IMR-90 (cell line): ENCODE measurements around the gene NKX6-1. TPM values are rescaled to one million over a fixed set of nuclear protein-coding genes. Genes with fewer than 3 reads are reported as not detected.

Experiments used
- ATAC-seq: fragments of 200-7000 bp; cut with Tn5 transposase; 2 replicates; pipeline ENCODE4 v1.9.1; 2020; ENCODE audit warnings: low read depth, mild to moderate bottlenecking, moderate library complexity
- BruUV-seq: library from RNA; stranded (reverse); fragments of 400-500 nt; replicated peaks from 2 replicates; lab custom pipeline; 2021; lab: Mats Ljungman, UMichigan
- CTCF ChIA-PET: fragments of 300-600 bp; formaldehyde crosslinking; extraction: SDS; loops from one replicate; lab custom pipeline; 2021; ENCODE audit warnings: antibody characterized with exemption; lab: Yijun Ruan, JAX
- POLR2A ChIA-PET: fragments of 300-600 bp; sonication (Branson Sonifier 250); formaldehyde crosslinking; loops from one replicate; lab custom pipeline; 2022; ENCODE audit warnings: antibody characterized with exemption; ENCODE audit not compliant: unreplicated experiment; lab: Charles Lee
- DNase-seq: peaks from one replicate; pipeline ENCODE4 v3.0.0; 2013
- H2AFZ ChIP-seq: replicated peaks from 2 replicates; pipeline ENCODE3; 2013; ENCODE audit warnings: low read length, mild to moderate bottlenecking; ENCODE audit not compliant: poor library complexity
- H2AK5ac ChIP-seq: 2 replicates; pipeline ENCODE4 v1.6.1; 2013; ENCODE audit warnings: low read depth, low read length, inconsistent platforms
- H2AK9ac ChIP-seq: replicated peaks from 2 replicates; pipeline ENCODE3; 2013; ENCODE audit warnings: mild to moderate bottlenecking, low read depth, low read length, moderate library complexity; ENCODE audit not compliant: poor library complexity
- H2BK120ac ChIP-seq: 2 replicates; pipeline ENCODE4 v1.6.1; 2013; ENCODE audit warnings: low read depth, low read length, inconsistent platforms
- H2BK15ac ChIP-seq: 3 replicates; pipeline ENCODE4 v1.6.1; 2013; ENCODE audit warnings: low read depth, low read length, inconsistent platforms
- H2BK20ac ChIP-seq: 2 replicates; pipeline ENCODE4 v1.6.1; 2013; ENCODE audit warnings: low read depth, mild to moderate bottlenecking, inconsistent platforms, low read length, moderate library complexity
- H2BK5ac ChIP-seq: 2 replicates; pipeline ENCODE4 v1.6.1; 2013; ENCODE audit warnings: mild to moderate bottlenecking, low read depth, low read length, inconsistent platforms; ENCODE audit not compliant: poor library complexity, severe bottlenecking
- H3K14ac ChIP-seq: replicated peaks from 2 replicates; pipeline ENCODE4 v1.6.1; 2013; ENCODE audit warnings: low read depth, low read length, inconsistent platforms
- H3K18ac ChIP-seq: 2 replicates; pipeline ENCODE4 v1.6.1; 2013; ENCODE audit warnings: low read depth, low read length, control low read depth
- H3K23ac ChIP-seq: 2 replicates; pipeline ENCODE4 v1.6.1; 2013; ENCODE audit warnings: low read depth, low read length, inconsistent platforms
- H3K27ac ChIP-seq: 2 replicates; pipeline ENCODE4 v1.5.1; 2013; ENCODE audit warnings: mild to moderate bottlenecking, control low read depth, low read length; ENCODE audit not compliant: insufficient read depth
- H3K27me3 ChIP-seq: 2 replicates; pipeline ENCODE4 v1.6.1; 2013; ENCODE audit warnings: low read length; ENCODE audit not compliant: control insufficient read depth, insufficient read depth
- H3K36me3 ChIP-seq: 2 replicates; pipeline ENCODE4 v1.6.1; 2013; ENCODE audit warnings: low read length, mixed read lengths; ENCODE audit not compliant: control insufficient read depth, insufficient read depth
- H3K4ac ChIP-seq: 2 replicates; pipeline ENCODE4 v1.6.1; 2013; ENCODE audit warnings: low read depth, low read length, inconsistent platforms
- H3K4me1 ChIP-seq: 2 replicates; pipeline ENCODE4 v1.6.1; 2013; ENCODE audit warnings: low read length, mixed read lengths; ENCODE audit not compliant: control insufficient read depth, insufficient read depth
- H3K4me2 ChIP-seq: 2 replicates; pipeline ENCODE4 v1.6.1; 2013; ENCODE audit warnings: low read depth, mild to moderate bottlenecking, control low read depth, low read length, moderate library complexity
- H3K4me3 ChIP-seq: 2 replicates; pipeline ENCODE4 v1.5.1; 2013; ENCODE audit warnings: low read depth, mild to moderate bottlenecking, control low read depth, low read length, moderate library complexity; ENCODE audit not compliant: insufficient read depth
- H3K56ac ChIP-seq: 2 replicates; pipeline ENCODE4 v1.6.1; 2013; ENCODE audit warnings: low read length, inconsistent platforms; ENCODE audit not compliant: insufficient read depth; ENCODE audit errors: extremely low read depth
- H3K79me1 ChIP-seq, 2 experiments: 2 replicates each; pipeline ENCODE4 v1.6.1; 2013; ENCODE audit warnings: low read length in 2 of 2, inconsistent platforms in 1 of 2, low read depth in 1 of 2
- H3K9ac ChIP-seq: 2 replicates; pipeline ENCODE4 v1.6.1; 2013; ENCODE audit warnings: low read depth, low read length, control low read depth
- H3K9me1 ChIP-seq: 2 replicates; pipeline ENCODE4 v1.6.1; 2013; ENCODE audit warnings: low read length, inconsistent platforms; ENCODE audit not compliant: insufficient read depth
- H3K9me3 ChIP-seq: 2 replicates; pipeline ENCODE4 v1.6.1; 2013; ENCODE audit warnings: low read length; ENCODE audit not compliant: control insufficient read depth, insufficient read depth
- H4K20me1 ChIP-seq: 2 replicates; pipeline ENCODE4 v1.6.1; 2013; ENCODE audit warnings: low read length, inconsistent platforms; ENCODE audit not compliant: insufficient read depth
- H4K5ac ChIP-seq: 2 replicates; pipeline ENCODE4 v1.6.1; 2013; ENCODE audit warnings: mild to moderate bottlenecking, low read depth, low read length, control low read depth
- H4K8ac ChIP-seq, 2 experiments: 2 replicates each; pipeline ENCODE4 v1.6.1; 2013; ENCODE audit warnings: low read depth in 2 of 2, low read length in 2 of 2, control low read depth in 1 of 2, inconsistent platforms in 1 of 2
- H4K91ac ChIP-seq: 2 replicates; pipeline ENCODE4 v1.6.1; 2013; ENCODE audit warnings: low read depth, low read length, inconsistent platforms; ENCODE audit not compliant: insufficient read depth
- CHD1 ChIP-seq: IDR thresholded peaks from 2 replicates; pipeline ENCODE4 v1.6.1; 2012; ENCODE audit warnings: low read depth, low read length, improper control_type of control experiment
- RCOR1 ChIP-seq: IDR thresholded peaks from 2 replicates; pipeline ENCODE4 v1.6.1; 2012; ENCODE audit warnings: mild to moderate bottlenecking, low read length, improper control_type of control experiment; ENCODE audit not compliant: insufficient replicate concordance
- RFX5 ChIP-seq: IDR thresholded peaks from 2 replicates; pipeline ENCODE4 v1.8.0; 2012; ENCODE audit warnings: low read depth, mild to moderate bottlenecking, low read length, moderate library complexity
- WGBS, 2 experiments: methylation state at CpG; one replicate each; pipeline versions ENCODE4 v1.1.5 to v1.1.7; 2013; ENCODE audit warnings: missing lambda C conversion rate in 2 of 2; ENCODE audit not compliant: insufficient read length in 1 of 2; ENCODE audit errors: extremely low coverage in 2 of 2; 5-methylcytosine and 5-hydroxymethylcytosine counted together
- dilution Hi-C: fragments of 300-500 bp; cut with HindIII; formaldehyde crosslinking; loops from one replicate; pipeline ENCODE4 v1.14.3; 2018; ENCODE audit warnings: low sequenced_read_pairs; ENCODE audit not compliant: unreplicated experiment
- in situ Hi-C: fragments of 300-500 bp; cut with MboI; formaldehyde crosslinking; loops from 3 replicates; pipeline ENCODE4 v1.14.3; 2019; ENCODE audit warnings: low sequenced_read_pairs, inconsistent platforms, mixed read lengths
- intact Hi-C: fragments of 100-400 bp; cut with micrococcal nuclease; formaldehyde crosslinking; loops from 2 replicates; pipeline ENCODE4 v1.10.0; 2022
- polyA plus RNA-seq, 3 experiments: library from polyadenylated mRNA; depleted of rRNA; stranded (reverse); fragments of >200 nt; gene quantifications; 2 replicates each; pipeline ENCODE4 v1.2.3, GENCODE V29; 2012; ENCODE audit warnings: low replicate concordance in 1 of 3
- total RNA-seq: library from RNA; depleted of rRNA; stranded (reverse); fragments of >200 nt; gene quantifications from 2 replicates; pipeline ENCODE4 v1.2.3, GENCODE V29; 2012
- TF ChIP-seq, protein P1 (sequence below): fragments of 150-350 bp; IDR thresholded peaks from 2 replicates; pipeline ENCODE4 v1.6.1; 2017; ENCODE audit warnings: mild to moderate bottlenecking, antibody characterized with exemption, low read length, low read depth

NKX6-1 gene
- total and polyA plus RNA-seq, 2 of the 4 experiments (the other 2 are of a cell fraction), result under 0.01 to 0.24 TPM

DNA sequence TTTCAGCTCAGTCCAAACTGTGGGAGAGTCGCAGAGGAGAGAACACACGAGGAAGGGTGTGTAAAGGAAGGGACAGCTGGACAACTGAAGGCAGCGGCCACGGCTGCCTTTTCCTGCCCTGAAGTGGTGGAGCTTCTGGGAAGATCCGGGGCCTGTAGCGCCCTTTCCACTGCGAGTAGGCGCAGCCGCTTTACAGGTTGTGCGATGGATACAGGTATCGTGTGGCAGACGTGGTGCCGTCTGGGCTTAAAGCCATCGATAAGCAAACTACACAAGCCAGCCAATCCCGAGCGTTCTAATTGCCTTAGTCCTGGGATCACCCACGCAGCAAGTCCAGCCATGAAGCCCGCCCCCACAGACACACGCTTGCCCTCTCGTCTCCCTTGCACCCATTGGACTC is 15.4 kb downstream of the NKX6-1 start:
- intact Hi-C loops, result no loop called here
- POLR2A ChIA-PET, result no interaction called here
- H3K14ac ChIP-seq, result no peak overlapping the region

More for the DNA sequence above, 15.4 kb downstream of the NKX6-1 start:
- H3K9ac ChIP-seq, result no peak overlapping the region
- dilution Hi-C loops, result no loop called here
- no peak overlapping the region for H3K27ac ChIP-seq
- no peak overlapping the region for H2BK20ac ChIP-seq
- H3K9me1 ChIP-seq, result no peaks in the 10 kb centered on the region
- H2AK9ac ChIP-seq, result no peak overlapping the region
- H3K4me3 ChIP-seq, result no peak overlapping the region
- 10% methylated on average over 2 of the region's 20 CpGs; no CpG with 5 or more reads in 1 of the 2 experiments for WGBS, 2 experiments
- DNase-seq, result no peak
- H3K23ac ChIP-seq, result no peak overlapping the region
- no peaks in the 10 kb centered on the region for H4K20me1 ChIP-seq
- CTCF ChIA-PET, result interaction anchor here (0.9 kb wide), 1 partner anchor 10 kb away, joined by 3 read pairs; no protein-coding TSS in a partner anchor
- no peak overlapping the region for H2AK5ac ChIP-seq
- no peak for ATAC-seq
- no TSS peak for BruUV-seq
- no peaks in the 10 kb centered on the region for H3K36me3 ChIP-seq
- peaks cover 53% of the 10 kb centered on the region for H3K27me3 ChIP-seq
- no peak overlapping the region for H4K91ac ChIP-seq
- H2BK15ac ChIP-seq, result no peak overlapping the region
- no peak overlapping the region for H4K8ac ChIP-seq
- H3K9me3 ChIP-seq, result peaks cover 11% of the 10 kb centered on the region
- H3K79me1 ChIP-seq, result no peaks in the 10 kb centered on the region
- no peak overlapping the region for H4K5ac ChIP-seq
- peak overlapping the region; percentile 63 for H2AFZ ChIP-seq
- H3K18ac ChIP-seq, result no peak overlapping the region
- in situ Hi-C loops, result no loop called here
- no peak overlapping the region for H2BK5ac ChIP-seq
- H3K4ac ChIP-seq, result no peak overlapping the region
- H2BK120ac ChIP-seq, result no peak overlapping the region
- no peak overlapping the region for H3K4me2 ChIP-seq
- no peaks in the 10 kb centered on the region for H3K4me1 ChIP-seq
- TF ChIP-seq RCOR1 (no peak), RFX5 (no peak), CHD1 (no peak)
- TF ChIP-seq, protein P1, sequence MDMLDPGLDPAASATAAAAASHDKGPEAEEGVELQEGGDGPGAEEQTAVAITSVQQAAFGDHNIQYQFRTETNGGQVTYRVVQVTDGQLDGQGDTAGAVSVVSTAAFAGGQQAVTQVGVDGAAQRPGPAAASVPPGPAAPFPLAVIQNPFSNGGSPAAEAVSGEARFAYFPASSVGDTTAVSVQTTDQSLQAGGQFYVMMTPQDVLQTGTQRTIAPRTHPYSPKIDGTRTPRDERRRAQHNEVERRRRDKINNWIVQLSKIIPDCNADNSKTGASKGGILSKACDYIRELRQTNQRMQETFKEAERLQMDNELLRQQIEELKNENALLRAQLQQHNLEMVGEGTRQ, result no peak
- H3K56ac ChIP-seq, result no peak overlapping the region
